ENCODE results near the gene FASN. TPM values are rescaled to one million over a fixed set of nuclear protein-coding genes. Genes with fewer than 3 reads are reported as not detected.

The FASN gene
- total and polyA plus RNA-seq, 2 of the 13 experiments (the other 11 are each of a cell fraction or from before 2014, with no cell fraction given): 51.7 to 101 TPM

DNA sequence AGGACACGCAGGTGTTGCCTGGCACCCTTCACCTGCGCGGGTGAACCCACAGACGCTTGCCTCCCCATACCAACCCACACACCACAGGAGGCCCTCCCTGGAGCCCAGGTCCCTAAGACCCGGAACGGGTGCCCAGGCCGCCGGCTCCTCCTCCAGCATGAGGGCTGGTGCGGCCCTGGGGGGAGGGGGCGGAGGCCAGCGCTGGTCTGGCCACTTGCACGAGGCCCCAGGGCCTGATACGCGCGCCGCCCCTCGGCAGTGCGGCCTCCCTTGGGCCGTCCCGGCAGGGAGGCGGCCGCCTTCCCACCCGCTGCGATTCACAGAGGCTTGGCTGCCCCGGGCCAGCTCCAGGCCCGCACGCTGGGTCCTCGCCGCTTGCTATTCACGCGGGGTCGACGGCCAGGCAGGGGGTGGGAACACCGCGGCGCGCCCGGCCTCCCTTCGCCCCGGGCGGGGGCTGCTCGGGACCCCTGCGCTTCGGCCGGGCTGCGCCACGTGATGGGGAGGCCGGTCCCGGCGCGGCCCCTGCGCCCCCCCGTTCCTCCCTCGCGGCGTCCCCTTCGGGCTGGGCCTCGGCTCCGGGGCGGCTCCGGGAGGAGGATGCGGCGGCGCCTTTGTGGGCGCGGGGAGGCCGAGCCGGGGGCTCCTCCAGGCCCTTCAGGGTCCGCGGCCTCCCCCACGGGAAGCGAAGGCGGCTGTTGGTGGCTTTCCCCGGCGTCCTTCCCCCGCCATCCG is 685 bp downstream of the FASN start (continued):
- TF ChIP-seq ZNF839 (CRISPR knock-in tag; IDR thresholded peaks at IDR 0.05; ENCODE audit: borderline replicate concordance) (no peak), ZNF343 (CRISPR knock-in tag; IDR thresholded peaks at IDR 0.05) (no peak; the same call in 1 of the 2 replicates), ZNF605 (CRISPR knock-in tag; IDR thresholded peaks at IDR 0.05) (no peak), CENPT (CRISPR knock-in tag; IDR thresholded peaks at IDR 0.05; ENCODE audit: low read depth) (no peak), GTF3A (CRISPR knock-in tag; conservative IDR thresholded peaks at IDR 0.05) (no peak), SP4 (CRISPR knock-in tag; IDR thresholded peaks at IDR 0.05) (no peak; the same call in 1 of the 2 replicates), TEAD3 (CRISPR knock-in tag; optimal IDR thresholded peaks at IDR 0.05; ENCODE audit: borderline replicate concordance) (peak; percentile 15), NAIF1 (CRISPR knock-in tag; IDR thresholded peaks at IDR 0.05; ENCODE audit: borderline replicate concordance) (no peak), KDM1A (CRISPR knock-in tag; IDR thresholded peaks at IDR 0.05) (no peak), ZFX (CRISPR knock-in tag; IDR thresholded peaks at IDR 0.05; ENCODE audit: low read depth) (peak; percentile 49; the same call in 1 of the 2 replicates), NBN (conservative IDR thresholded peaks at IDR 0.05) (no peak), ARHGAP35 (CRISPR knock-in tag; IDR thresholded peaks at IDR 0.05; ENCODE audit: borderline replicate concordance) (no peak), ZNF782 (CRISPR knock-in tag; IDR thresholded peaks at IDR 0.05; ENCODE audit: borderline replicate concordance) (peak; percentile 87; the same call in 1 of the 2 replicates)
- TF ChIP-seq, protein P1, sequence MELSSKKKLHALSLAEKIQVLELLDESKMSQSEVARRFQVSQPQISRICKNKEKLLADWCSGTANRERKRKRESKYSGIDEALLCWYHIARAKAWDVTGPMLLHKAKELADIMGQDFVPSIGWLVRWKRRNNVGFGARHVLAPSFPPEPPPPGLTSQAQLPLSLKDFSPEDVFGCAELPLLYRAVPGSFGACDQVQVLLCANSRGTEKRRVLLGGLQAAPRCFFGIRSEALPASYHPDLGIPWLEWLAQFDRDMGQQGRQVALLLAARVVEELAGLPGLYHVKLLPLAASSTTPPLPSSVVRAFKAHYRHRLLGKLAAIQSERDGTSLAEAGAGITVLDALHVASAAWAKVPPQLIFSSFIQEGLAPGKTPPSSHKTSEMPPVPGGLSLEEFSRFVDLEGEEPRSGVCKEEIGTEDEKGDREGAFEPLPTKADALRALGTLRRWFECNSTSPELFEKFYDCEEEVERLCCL (CRISPR knock-in tag; IDR thresholded peaks at IDR 0.05; ENCODE audit: borderline replicate concordance): 0 out of 2 replicates have a peak, but pooled peaks have one; percentile 39
- TF ChIP-seq, protein P2, sequence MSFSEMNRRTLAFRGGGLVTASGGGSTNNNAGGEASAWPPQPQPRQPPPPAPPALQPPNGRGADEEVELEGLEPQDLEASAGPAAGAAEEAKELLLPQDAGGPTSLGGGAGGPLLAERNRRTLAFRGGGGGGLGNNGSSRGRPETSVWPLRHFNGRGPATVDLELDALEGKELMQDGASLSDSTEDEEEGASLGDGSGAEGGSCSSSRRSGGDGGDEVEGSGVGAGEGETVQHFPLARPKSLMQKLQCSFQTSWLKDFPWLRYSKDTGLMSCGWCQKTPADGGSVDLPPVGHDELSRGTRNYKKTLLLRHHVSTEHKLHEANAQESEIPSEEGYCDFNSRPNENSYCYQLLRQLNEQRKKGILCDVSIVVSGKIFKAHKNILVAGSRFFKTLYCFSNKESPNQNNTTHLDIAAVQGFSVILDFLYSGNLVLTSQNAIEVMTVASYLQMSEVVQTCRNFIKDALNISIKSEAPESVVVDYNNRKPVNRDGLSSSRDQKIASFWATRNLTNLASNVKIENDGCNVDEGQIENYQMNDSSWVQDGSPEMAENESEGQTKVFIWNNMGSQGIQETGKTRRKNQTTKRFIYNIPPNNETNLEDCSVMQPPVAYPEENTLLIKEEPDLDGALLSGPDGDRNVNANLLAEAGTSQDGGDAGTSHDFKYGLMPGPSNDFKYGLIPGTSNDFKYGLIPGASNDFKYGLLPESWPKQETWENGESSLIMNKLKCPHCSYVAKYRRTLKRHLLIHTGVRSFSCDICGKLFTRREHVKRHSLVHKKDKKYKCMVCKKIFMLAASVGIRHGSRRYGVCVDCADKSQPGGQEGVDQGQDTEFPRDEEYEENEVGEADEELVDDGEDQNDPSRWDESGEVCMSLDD (CRISPR knock-in tag; IDR thresholded peaks at IDR 0.05; ENCODE audit: borderline replicate concordance): 0 out of 2 replicates have a peak, but pooled peaks have one; percentile 14
- TF ChIP-seq, protein P3, sequence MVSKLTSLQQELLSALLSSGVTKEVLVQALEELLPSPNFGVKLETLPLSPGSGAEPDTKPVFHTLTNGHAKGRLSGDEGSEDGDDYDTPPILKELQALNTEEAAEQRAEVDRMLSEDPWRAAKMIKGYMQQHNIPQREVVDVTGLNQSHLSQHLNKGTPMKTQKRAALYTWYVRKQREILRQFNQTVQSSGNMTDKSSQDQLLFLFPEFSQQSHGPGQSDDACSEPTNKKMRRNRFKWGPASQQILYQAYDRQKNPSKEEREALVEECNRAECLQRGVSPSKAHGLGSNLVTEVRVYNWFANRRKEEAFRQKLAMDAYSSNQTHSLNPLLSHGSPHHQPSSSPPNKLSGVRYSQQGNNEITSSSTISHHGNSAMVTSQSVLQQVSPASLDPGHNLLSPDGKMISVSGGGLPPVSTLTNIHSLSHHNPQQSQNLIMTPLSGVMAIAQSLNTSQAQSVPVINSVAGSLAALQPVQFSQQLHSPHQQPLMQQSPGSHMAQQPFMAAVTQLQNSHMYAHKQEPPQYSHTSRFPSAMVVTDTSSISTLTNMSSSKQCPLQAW (CRISPR knock-in tag; IDR thresholded peaks at IDR 0.05): peak; percentile 42; the same call in 1 of the 2 replicates
- TF ChIP-seq, protein P4, sequence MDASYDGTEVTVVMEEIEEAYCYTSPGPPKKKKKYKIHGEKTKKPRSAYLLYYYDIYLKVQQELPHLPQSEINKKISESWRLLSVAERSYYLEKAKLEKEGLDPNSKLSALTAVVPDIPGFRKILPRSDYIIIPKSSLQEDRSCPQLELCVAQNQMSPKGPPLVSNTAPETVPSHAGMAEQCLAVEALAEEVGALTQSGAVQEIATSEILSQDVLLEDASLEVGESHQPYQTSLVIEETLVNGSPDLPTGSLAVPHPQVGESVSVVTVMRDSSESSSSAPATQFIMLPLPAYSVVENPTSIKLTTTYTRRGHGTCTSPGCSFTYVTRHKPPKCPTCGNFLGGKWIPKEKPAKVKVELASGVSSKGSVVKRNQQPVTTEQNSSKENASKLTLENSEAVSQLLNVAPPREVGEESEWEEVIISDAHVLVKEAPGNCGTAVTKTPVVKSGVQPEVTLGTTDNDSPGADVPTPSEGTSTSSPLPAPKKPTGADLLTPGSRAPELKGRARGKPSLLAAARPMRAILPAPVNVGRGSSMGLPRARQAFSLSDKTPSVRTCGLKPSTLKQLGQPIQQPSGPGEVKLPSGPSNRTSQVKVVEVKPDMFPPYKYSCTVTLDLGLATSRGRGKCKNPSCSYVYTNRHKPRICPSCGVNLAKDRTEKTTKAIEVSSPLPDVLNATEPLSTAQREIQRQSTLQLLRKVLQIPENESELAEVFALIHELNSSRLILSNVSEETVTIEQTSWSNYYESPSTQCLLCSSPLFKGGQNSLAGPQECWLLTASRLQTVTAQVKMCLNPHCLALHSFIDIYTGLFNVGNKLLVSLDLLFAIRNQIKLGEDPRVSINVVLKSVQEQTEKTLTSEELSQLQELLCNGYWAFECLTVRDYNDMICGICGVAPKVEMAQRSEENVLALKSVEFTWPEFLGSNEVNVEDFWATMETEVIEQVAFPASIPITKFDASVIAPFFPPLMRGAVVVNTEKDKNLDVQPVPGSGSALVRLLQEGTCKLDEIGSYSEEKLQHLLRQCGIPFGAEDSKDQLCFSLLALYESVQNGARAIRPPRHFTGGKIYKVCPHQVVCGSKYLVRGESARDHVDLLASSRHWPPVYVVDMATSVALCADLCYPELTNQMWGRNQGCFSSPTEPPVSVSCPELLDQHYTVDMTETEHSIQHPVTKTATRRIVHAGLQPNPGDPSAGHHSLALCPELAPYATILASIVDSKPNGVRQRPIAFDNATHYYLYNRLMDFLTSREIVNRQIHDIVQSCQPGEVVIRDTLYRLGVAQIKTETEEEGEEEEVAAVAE (CRISPR knock-in tag; IDR thresholded peaks at IDR 0.05; ENCODE audit: borderline replicate concordance): no peak

Data from HepG2 (cell line).